ENCODE results near the gene CAMK2B.

DNA sequence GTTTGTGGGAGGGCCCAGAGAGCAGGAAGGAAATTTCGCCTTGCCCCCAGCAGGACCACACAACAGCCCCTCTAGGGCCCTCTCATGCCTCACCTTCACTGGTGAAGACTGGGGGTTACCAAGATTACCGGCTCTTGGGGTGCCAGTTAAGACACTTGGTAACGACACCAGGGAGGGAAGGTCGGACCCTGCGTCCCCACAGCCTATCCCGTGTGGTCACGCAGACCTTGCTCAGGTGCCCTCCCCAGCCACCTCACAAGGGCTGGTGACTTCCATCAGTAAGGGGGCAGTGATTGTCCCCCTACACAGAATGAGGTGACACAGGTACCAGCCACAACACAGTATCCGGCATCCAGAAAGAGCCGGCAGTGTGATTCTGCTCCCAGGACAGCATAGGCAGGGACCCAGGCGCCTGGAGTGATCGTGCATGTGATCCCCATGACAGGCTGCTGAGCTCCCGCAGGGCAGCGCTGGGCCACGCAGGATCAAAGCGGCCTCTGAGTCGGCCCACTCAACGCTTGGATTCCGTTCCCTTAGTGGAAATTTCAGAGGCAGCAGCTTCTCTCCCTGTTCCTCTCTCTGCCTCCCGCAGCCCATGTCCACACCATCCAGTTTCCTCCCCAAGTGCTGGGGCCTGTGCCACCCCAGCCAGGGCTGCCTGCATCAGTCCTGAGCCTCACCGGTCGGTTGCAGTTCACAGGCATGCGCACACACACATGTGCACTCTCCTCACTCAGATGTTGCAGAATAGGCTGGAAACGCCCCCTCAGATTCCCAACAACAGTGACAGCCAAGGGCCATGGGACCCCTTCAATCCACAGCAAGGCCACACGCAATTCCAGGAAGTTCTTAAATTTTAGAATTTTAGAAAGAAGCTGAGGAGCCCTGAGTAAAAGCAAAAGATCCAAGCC is 35.8 kb downstream of the CAMK2B start:
- TF ChIP-seq, protein P1, sequence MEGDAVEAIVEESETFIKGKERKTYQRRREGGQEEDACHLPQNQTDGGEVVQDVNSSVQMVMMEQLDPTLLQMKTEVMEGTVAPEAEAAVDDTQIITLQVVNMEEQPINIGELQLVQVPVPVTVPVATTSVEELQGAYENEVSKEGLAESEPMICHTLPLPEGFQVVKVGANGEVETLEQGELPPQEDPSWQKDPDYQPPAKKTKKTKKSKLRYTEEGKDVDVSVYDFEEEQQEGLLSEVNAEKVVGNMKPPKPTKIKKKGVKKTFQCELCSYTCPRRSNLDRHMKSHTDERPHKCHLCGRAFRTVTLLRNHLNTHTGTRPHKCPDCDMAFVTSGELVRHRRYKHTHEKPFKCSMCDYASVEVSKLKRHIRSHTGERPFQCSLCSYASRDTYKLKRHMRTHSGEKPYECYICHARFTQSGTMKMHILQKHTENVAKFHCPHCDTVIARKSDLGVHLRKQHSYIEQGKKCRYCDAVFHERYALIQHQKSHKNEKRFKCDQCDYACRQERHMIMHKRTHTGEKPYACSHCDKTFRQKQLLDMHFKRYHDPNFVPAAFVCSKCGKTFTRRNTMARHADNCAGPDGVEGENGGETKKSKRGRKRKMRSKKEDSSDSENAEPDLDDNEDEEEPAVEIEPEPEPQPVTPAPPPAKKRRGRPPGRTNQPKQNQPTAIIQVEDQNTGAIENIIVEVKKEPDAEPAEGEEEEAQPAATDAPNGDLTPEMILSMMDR (IDR thresholded peaks at IDR 0.05 in 4 of 5, conservative IDR thresholded peaks at IDR 0.05 in 1 of 5): no peak
- TF ChIP-seq POLR2A (IDR thresholded peaks at IDR 0.05): no peak

Data from gastrocnemius medialis (tissue), 4 donors.